ENCODE data around the gene PEDS1.
"Not testable (repeated sequence)": the region's sequence is repeated elsewhere in the genome, so short reads cannot be mapped to it uniquely, and the experiment has no call there.

Gene PEDS1

DNA sequence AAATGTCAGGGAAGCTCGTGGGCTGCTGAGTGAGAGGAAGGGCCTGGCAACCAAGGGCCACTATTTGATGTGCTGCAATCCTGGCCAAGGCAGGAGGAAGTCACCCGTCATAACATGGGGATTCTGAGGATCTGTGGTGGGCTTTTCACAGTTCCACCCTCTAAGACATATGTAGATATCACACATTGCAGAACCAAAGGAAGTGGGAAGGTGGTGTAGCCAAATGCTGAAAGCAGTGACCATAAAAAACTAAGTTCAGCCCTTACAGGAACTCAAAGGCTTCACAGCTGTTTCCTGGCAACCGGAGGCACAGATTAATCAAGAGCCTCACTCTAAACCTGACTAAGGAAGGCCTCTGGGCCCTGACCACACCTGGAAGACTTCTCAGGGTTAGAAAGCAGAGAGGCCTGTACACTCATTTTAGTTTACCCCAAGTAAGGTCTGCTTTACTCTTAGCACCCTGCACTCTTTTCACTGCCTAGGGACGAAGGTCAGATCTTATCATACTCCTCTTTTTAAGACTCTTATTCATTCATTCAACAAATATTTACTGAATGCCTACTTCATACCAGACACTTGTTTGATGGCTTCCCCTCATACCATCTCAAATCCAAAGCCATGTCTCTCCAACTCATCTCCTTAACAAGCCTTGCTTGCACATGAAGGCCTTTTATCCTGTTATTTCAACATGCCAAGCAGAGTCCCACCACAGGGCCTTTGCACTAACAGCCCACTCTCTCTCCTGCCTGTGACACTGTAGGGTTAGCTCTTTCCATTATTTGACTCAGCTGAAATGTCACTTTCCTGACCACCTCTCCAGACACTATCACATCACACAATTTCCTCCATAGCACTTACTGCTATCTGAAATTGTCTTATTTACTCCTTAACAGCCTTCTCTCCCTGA lies 43.1 kb downstream of the PEDS1 start:
- peak; percentile 76 for DNase-seq

DNA sequence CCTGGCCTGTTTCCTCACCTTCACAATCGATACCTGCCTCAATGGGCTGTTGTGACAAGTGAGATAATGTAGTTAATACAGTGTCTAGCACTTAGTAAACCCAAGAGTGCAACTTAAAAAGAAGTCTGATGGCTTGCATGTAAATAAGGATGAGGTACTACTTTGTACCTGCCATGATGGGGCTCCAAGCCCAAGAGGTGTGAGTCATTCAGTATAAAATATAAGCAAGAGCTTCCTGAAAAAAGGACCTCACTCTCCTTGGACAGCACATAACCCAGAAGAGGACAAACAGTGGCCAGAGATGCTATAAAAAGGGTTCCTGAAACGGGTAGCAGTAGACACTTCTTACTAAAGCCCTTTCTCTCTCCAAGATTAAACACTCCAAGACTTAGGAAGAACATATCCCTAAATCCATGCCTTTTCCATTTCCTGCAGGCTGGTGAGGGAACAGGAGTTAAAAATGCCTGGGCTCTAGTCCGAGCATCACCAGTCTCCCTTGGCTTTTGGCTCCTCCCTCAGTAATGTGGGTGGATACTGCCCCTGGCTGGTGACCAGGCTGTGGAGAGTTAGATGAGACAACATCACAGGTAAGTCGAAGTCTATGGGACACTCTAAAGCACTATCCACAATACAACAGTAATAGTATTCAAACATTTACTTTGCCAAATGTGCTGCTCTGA lies 44.8 kb downstream of the PEDS1 start:
- no peak for DNase-seq

DNA sequence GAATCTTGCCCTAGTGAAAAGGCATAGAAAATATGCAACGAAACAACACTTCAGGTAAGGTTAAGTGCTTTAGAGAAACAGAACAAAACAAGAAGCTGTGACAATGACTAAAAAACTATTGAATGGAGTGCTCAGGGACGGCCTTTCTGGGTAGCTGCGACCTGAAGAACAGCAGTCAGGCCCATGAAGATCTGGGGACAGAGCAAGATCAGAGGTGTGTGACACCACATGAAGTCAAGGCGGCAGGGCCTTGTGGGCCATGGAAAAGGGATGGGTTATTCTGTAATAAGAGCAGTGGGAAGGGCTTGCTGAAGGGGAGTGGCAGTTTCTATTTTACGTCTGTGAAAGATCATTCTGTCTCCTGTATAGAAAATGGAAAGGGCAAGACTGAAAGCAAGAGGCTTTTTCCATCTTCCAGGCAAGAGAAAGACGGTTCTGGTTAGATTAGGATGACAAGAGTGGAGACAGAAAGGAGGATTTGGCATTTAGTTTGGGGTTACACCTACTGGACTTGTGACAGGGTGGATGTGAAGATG lies 45.7 kb downstream of the PEDS1 start:
- DNase-seq = no peak

DNA sequence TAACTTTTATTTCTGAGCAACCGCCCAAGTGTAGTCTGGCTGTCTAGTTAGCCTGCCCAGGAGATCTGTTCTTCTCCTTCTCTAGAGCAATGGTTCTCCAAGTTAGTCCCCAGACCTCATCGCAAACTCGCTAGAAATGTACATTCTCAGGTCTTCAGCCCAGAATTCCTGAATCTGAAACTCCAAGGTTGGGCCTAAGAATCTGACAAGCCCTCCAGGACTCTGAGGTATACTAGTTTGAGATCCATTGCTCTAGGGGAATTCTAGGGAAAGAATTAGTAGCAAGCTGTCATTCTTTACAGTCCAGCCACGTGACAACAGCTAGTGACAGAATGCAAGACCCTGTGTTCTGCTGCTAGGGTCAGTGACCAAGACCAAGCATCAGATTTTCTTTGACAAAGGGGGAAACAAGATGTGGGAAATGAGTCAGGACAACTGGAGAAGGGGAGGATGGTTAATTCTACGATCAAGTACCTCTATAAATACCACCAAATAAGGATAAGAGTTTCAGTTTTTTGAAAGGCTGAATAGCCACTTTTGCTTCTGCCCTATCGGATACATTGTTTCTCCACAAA lies 46.4 kb downstream of the PEDS1 start:
- no peak for DNase-seq

DNA sequence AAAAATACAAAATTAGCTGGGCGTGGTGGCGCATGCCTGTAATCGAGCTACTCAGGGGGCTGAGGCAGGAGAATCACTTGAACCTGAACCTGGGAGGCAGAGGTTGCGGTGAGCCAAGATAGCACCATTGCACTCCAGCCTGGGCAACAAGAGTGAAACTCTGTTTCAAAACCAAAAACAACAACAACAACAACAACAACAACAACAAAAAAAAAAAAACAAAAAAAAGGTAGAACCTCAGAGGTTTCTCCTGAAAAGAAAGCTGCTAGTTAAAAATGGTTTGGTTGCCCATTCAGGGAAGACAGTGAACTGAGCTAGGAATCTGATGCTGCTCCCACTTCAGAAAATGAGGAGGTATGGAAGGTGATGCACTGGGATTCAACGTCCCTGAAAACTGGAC lies 46.9 kb downstream of the PEDS1 start:
- not testable (repeated sequence) for DNase-seq
